ENCODE measurements around the gene CALCB. TPM values are rescaled to one million over a fixed set of nuclear protein-coding genes. Genes with fewer than 3 reads are reported as not detected.
"Not testable (repeated sequence)": the region's sequence is repeated elsewhere in the genome, so short reads cannot be mapped to it uniquely, and the experiment has no call there.

The CALCB gene
- polyA plus RNA-seq, 1 donor from 2014 or later, result not detected

DNA sequence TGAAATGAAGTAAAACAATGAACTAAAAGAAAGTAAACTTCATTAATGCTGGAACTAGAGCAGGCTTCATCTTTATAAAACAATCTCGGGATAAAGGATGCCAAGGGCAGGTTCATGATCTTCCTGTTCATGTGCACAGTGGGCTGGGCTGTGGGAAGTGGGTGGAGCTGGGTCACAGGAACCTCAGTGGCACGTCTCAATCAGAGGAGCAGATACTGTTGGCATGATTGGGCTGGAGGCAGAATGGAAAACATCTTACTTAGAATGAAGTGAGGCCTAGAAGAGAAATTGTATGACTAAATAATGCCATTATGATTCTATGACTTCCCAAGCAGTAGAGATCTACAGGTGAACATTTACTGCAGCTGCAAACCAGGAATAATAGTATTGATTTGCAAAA lies 45.4 kb upstream of the CALCB start:
- no peak overlapping the region for H2AFZ ChIP-seq (ENCODE audit: low read depth, low read length)
- H3K36me3 ChIP-seq (ENCODE audit: insufficient read depth, low read length), result no peaks in the 10 kb centered on the region
- H3K27ac ChIP-seq (ENCODE audit: low read length), result no peak overlapping the region
- TF ChIP-seq TAF1 (IDR thresholded peaks at IDR 0.05; ENCODE audit: low read depth), result no peak
- TF ChIP-seq RAD21 (conservative IDR thresholded peaks at IDR 0.05), result no peak
- TF ChIP-seq MXI1 (conservative IDR thresholded peaks at IDR 0.05; ENCODE audit: poor library complexity, severe bottlenecking), result no peak
- TF ChIP-seq, protein P1, sequence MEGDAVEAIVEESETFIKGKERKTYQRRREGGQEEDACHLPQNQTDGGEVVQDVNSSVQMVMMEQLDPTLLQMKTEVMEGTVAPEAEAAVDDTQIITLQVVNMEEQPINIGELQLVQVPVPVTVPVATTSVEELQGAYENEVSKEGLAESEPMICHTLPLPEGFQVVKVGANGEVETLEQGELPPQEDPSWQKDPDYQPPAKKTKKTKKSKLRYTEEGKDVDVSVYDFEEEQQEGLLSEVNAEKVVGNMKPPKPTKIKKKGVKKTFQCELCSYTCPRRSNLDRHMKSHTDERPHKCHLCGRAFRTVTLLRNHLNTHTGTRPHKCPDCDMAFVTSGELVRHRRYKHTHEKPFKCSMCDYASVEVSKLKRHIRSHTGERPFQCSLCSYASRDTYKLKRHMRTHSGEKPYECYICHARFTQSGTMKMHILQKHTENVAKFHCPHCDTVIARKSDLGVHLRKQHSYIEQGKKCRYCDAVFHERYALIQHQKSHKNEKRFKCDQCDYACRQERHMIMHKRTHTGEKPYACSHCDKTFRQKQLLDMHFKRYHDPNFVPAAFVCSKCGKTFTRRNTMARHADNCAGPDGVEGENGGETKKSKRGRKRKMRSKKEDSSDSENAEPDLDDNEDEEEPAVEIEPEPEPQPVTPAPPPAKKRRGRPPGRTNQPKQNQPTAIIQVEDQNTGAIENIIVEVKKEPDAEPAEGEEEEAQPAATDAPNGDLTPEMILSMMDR (IDR thresholded peaks at IDR 0.05; ENCODE audit: poor library complexity, severe bottlenecking), result no peak
- TF ChIP-seq POLR2AphosphoS5 (IDR thresholded peaks at IDR 0.05), result no peak
- TF ChIP-seq, protein P2, sequence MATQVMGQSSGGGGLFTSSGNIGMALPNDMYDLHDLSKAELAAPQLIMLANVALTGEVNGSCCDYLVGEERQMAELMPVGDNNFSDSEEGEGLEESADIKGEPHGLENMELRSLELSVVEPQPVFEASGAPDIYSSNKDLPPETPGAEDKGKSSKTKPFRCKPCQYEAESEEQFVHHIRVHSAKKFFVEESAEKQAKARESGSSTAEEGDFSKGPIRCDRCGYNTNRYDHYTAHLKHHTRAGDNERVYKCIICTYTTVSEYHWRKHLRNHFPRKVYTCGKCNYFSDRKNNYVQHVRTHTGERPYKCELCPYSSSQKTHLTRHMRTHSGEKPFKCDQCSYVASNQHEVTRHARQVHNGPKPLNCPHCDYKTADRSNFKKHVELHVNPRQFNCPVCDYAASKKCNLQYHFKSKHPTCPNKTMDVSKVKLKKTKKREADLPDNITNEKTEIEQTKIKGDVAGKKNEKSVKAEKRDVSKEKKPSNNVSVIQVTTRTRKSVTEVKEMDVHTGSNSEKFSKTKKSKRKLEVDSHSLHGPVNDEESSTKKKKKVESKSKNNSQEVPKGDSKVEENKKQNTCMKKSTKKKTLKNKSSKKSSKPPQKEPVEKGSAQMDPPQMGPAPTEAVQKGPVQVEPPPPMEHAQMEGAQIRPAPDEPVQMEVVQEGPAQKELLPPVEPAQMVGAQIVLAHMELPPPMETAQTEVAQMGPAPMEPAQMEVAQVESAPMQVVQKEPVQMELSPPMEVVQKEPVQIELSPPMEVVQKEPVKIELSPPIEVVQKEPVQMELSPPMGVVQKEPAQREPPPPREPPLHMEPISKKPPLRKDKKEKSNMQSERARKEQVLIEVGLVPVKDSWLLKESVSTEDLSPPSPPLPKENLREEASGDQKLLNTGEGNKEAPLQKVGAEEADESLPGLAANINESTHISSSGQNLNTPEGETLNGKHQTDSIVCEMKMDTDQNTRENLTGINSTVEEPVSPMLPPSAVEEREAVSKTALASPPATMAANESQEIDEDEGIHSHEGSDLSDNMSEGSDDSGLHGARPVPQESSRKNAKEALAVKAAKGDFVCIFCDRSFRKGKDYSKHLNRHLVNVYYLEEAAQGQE (IDR thresholded peaks at IDR 0.05; ENCODE audit: borderline replicate concordance), result no peak
- no peak for TF ChIP-seq EZH2 (IDR thresholded peaks at IDR 0.05; ENCODE audit: borderline replicate concordance, insufficient read depth, low read length, poor library complexity, severe bottlenecking)
- no peak for TF ChIP-seq EP300 (conservative IDR thresholded peaks at IDR 0.05; ENCODE audit: poor library complexity, severe bottlenecking)
- TF ChIP-seq SMC3 (conservative IDR thresholded peaks at IDR 0.05; ENCODE audit: poor library complexity), result no peak
- no peaks in the 10 kb centered on the region for H3K9me2 ChIP-seq (ENCODE audit: insufficient read depth, low read length)
- H4K20me1 ChIP-seq (ENCODE audit: insufficient read depth), result no peaks in the 10 kb centered on the region
- H3K4me2 ChIP-seq (ENCODE audit: low read length), result no peak overlapping the region
- H3K4me3 ChIP-seq (ENCODE audit: low read length), result no peak overlapping the region
- no peaks in the 10 kb centered on the region for H3K27me3 ChIP-seq (ENCODE audit: insufficient read depth, low read depth, low read length)
- H3K9me3 ChIP-seq (ENCODE audit: low read length), result no peaks in the 10 kb centered on the region
- H3K9ac ChIP-seq (ENCODE audit: low read length), result no peak overlapping the region
- no peaks in the 10 kb centered on the region for H3F3A ChIP-seq (ENCODE audit: insufficient read depth, low read length, poor library complexity, severe bottlenecking)
- H3K79me2 ChIP-seq (replicated peaks; ENCODE audit: insufficient read depth, low read length), result no peaks in the 10 kb centered on the region

DNA sequence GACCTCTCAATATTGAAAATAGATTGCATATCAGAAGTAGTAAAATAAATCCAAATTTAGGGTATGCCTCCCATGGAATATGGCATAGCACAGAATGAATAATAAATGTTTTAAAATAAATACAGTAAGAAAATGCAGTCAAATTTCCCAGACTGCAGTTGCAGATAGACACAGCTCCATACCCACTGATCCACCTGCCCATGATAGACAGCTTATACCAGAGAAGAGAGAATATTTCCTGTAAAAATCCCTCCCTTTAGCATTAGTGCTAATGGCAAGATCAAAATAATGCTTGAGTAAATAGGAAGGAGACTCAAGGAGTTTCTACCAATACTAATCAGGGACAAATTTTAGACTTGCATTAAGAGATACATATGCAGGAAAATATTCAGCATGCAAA lies 45.0 kb upstream of the CALCB start:
- H3K79me2 ChIP-seq (replicated peaks; ENCODE audit: insufficient read depth, low read length), result no peaks in the 10 kb centered on the region
- no peak overlapping the region for H3K27ac ChIP-seq (ENCODE audit: low read length)
- no peak overlapping the region for H3K9ac ChIP-seq (ENCODE audit: low read length)
- H3K9me2 ChIP-seq (ENCODE audit: insufficient read depth, low read length), result no peaks in the 10 kb centered on the region
- H3K4me2 ChIP-seq (ENCODE audit: low read length), result no peak overlapping the region
- no peaks in the 10 kb centered on the region for H3K36me3 ChIP-seq (ENCODE audit: insufficient read depth, low read length)
- H3F3A ChIP-seq (ENCODE audit: insufficient read depth, low read length, poor library complexity, severe bottlenecking), result no peaks in the 10 kb centered on the region
- no peaks in the 10 kb centered on the region for H3K9me3 ChIP-seq (ENCODE audit: low read length)
- TF ChIP-seq RAD21 (conservative IDR thresholded peaks at IDR 0.05), result no peak
- TF ChIP-seq, protein P1 (IDR thresholded peaks at IDR 0.05; ENCODE audit: poor library complexity, severe bottlenecking), result no peak
- TF ChIP-seq EP300 (conservative IDR thresholded peaks at IDR 0.05; ENCODE audit: poor library complexity, severe bottlenecking), result no peak
- TF ChIP-seq, protein P2 (IDR thresholded peaks at IDR 0.05; ENCODE audit: borderline replicate concordance), result no peak
- TF ChIP-seq TAF1 (IDR thresholded peaks at IDR 0.05; ENCODE audit: low read depth), result no peak
- no peak for TF ChIP-seq EZH2 (IDR thresholded peaks at IDR 0.05; ENCODE audit: borderline replicate concordance, insufficient read depth, low read length, poor library complexity, severe bottlenecking)
- TF ChIP-seq MXI1 (conservative IDR thresholded peaks at IDR 0.05; ENCODE audit: poor library complexity, severe bottlenecking), result no peak
- H2AFZ ChIP-seq (ENCODE audit: low read depth, low read length), result no peak overlapping the region
- H3K4me3 ChIP-seq (ENCODE audit: low read length), result no peak overlapping the region
- H3K27me3 ChIP-seq (ENCODE audit: insufficient read depth, low read depth, low read length), result no peaks in the 10 kb centered on the region
- no peaks in the 10 kb centered on the region for H4K20me1 ChIP-seq (ENCODE audit: insufficient read depth)

DNA sequence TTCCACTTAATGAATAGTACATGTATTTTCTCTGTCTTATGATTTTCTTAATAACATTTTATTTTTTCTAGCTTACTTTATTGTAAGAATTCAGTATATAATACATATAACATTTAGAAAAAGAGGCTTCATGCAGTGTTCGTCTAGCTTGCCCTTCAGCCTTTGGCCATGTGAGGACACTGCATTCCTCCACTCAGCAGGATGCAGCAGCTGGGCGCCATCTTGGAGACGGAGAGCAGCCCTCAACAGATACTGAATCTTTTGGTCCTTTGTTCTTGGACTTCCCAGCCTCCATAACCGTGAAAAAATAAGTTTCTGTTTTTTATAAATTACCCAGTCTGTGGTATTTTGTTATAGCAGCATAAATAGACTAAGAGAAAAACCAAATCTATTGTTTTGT lies 41.4 kb upstream of the CALCB start:
- H3F3A ChIP-seq (ENCODE audit: insufficient read depth, low read length, poor library complexity, severe bottlenecking); H3K4me3 ChIP-seq (ENCODE audit: low read length); H3K27ac ChIP-seq (ENCODE audit: low read length); H3K27me3 ChIP-seq (ENCODE audit: insufficient read depth, low read depth, low read length); H3K4me2 ChIP-seq (ENCODE audit: low read length); H3K79me2 ChIP-seq (replicated peaks; ENCODE audit: insufficient read depth, low read length); H3K9me3 ChIP-seq (ENCODE audit: low read length); H2AFZ ChIP-seq (ENCODE audit: low read depth, low read length); H3K36me3 ChIP-seq (ENCODE audit: insufficient read depth, low read length); H3K9ac ChIP-seq (ENCODE audit: low read length); H4K20me1 ChIP-seq (ENCODE audit: insufficient read depth); H3K9me2 ChIP-seq (ENCODE audit: insufficient read depth, low read length): not testable (repeated sequence)

All from neural cell (in vitro differentiated cells).